T-cell (primary cell): ENCODE data around the gene PDP2. TPM values are rescaled to one million over a fixed set of nuclear protein-coding genes. Genes with fewer than 3 reads are reported as not detected.

ENCODE experiments used
- ATAC-seq, 4 experiments: fragments of 200-7000 bp in 3 of 4; fragments of 150-1000 bp in 1 of 4; cut with Tn5 transposase; replicated peaks in 1 of 4; 1 replicate in 3 of 4; 2 replicates in 1 of 4; pipeline ENCODE4 v1.10.0; 2021; ENCODE audit warnings: moderate library complexity in 3 of 4, mild to moderate bottlenecking in 2 of 4, moderate number of reproducible peaks in 1 of 4
- CTCF ChIA-PET, 2 donors: fragments of 300-600 bp; sonication (Branson Sonifier 250); formaldehyde crosslinking; loops; one replicate each; lab custom pipeline; 2022; ENCODE audit warnings: antibody characterized with exemption in 2 of 2; lab: Charles Lee
- POLR2A ChIA-PET, 2 donors: fragments of 300-600 bp; sonication (Branson Sonifier 250); formaldehyde crosslinking; loops; one replicate each; lab custom pipeline; 2022; ENCODE audit warnings: antibody characterized with exemption in 2 of 2; lab: Charles Lee
- DNase-seq, 35 experiments: peaks; one replicate each; pipeline versions ENCODE4 v3.0.0 to v3.0.0-alpha.2; 2013 to 2023
- H3K27ac ChIP-seq: one replicate; pipeline ENCODE4 v1.5.1; 2013; ENCODE audit warnings: low read length
- H3K27me3 ChIP-seq, 2 experiments: replicated peaks in 1 of 2; 1 replicate in 1 of 2; 2 replicates in 1 of 2; pipeline versions ENCODE4 v1.6.1 to v1.7.0; 2013; ENCODE audit warnings: low read length in 1 of 2, mixed read lengths in 1 of 2; ENCODE audit not compliant: control insufficient read depth in 2 of 2, insufficient read depth in 2 of 2; ENCODE audit errors: extremely low read depth in 1 of 2
- H3K36me3 ChIP-seq, 2 donors: 1 replicate in 1 of 2; 2 replicates in 1 of 2; pipeline versions ENCODE4 v1.6.1 to v1.7.0; 2013; ENCODE audit warnings: low read length in 1 of 2; ENCODE audit not compliant: control insufficient read depth in 2 of 2, insufficient read depth in 1 of 2; ENCODE audit errors: extremely low read depth in 1 of 2
- H3K4me1 ChIP-seq, 2 experiments: 1 replicate in 1 of 2; 2 replicates in 1 of 2; pipeline versions ENCODE4 v1.6.1 to v1.7.0; 2013; ENCODE audit warnings: low read length in 2 of 2, mixed read lengths in 1 of 2; ENCODE audit not compliant: insufficient read depth in 2 of 2, control insufficient read depth in 1 of 2; ENCODE audit errors: extremely low read depth in 1 of 2
- H3K4me3 ChIP-seq, 2 donors: 1 replicate in 1 of 2; 2 replicates in 1 of 2; pipeline versions ENCODE4 v1.5.1 to v1.7.0; 2013; ENCODE audit warnings: mild to moderate bottlenecking in 2 of 2, low read length in 1 of 2, moderate library complexity in 1 of 2; ENCODE audit not compliant: control insufficient read depth in 1 of 2; ENCODE audit errors: extremely low read depth in 1 of 2
- H3K9me3 ChIP-seq: 2 replicates; pipeline ENCODE4 v1.7.0; 2013
- H3K27ac Mint-ChIP-seq, 2 donors: one replicate each; pipeline ENCODE4 v1.8.0; 2020 to 2021; ENCODE audit warnings: mild to moderate bottlenecking in 2 of 2, mixed read lengths in 2 of 2
- H3K27me3 Mint-ChIP-seq, 2 donors: one replicate each; pipeline ENCODE4 v1.8.0; 2021 to 2022; ENCODE audit warnings: mixed read lengths in 2 of 2
- H3K36me3 Mint-ChIP-seq: one replicate; pipeline ENCODE4 v1.8.0; 2021; ENCODE audit warnings: mixed read lengths
- H3K4me1 Mint-ChIP-seq, 3 donors: one replicate each; pipeline ENCODE4 v1.8.0; 2020 to 2022; ENCODE audit warnings: mixed read lengths in 3 of 3, mild to moderate bottlenecking in 1 of 3
- H3K4me3 Mint-ChIP-seq, 3 donors: one replicate each; pipeline ENCODE4 v1.8.0; 2020 to 2022; ENCODE audit warnings: mild to moderate bottlenecking in 3 of 3, mixed read lengths in 3 of 3, moderate library complexity in 3 of 3
- H3K9me3 Mint-ChIP-seq, 3 donors: one replicate each; pipeline ENCODE4 v1.8.0; 2020 to 2022; ENCODE audit warnings: mixed read lengths in 3 of 3
- WGBS: methylation state at CpG from one replicate; pipeline ENCODE4 v1.1.5; 2013; ENCODE audit warnings: missing lambda C conversion rate; ENCODE audit not compliant: insufficient coverage; 5-methylcytosine and 5-hydroxymethylcytosine counted together
- total RNA-seq, 35 experiments: library from RNA in 6 of 35; stranded (reverse) in 6 of 35; fragments of 120-200 nt in 1 of 35; gene quantifications; one replicate each; pipeline versions ENCODE4 v1.2.1 to v1.2.4 and lab custom pipeline; 2013 to 2026

Gene PDP2
- total RNA-seq, 5 donors from 2014 or later (not counting 1 experiment from before 2014, with no cell fraction given): 7.1 to 16.5 (median 12.5) TPM

- no peak for ATAC-seq
- no peaks in the 10 kb centered on the region for H3K4me1 Mint-ChIP-seq
- no peak for DNase-seq
- H3K4me3 Mint-ChIP-seq: no peak overlapping the region
- no peaks in the 10 kb centered on the region for H3K27me3 Mint-ChIP-seq
- Histone ChIP-seq H3K9me3 (no peaks in the 10 kb centered on the region), H3K4me1 (no peaks in the 10 kb centered on the region), H3K36me3 (no peaks in the 10 kb centered on the region), H3K27me3 (no peaks in the 10 kb centered on the region), H3K4me3 (no peak overlapping the region), H3K27ac (no peak overlapping the region)
- no peaks in the 10 kb centered on the region for H3K36me3 Mint-ChIP-seq
- WGBS: 100% methylated on average over 1 of the region's 2 CpGs
- H3K9me3 Mint-ChIP-seq: no peaks in the 10 kb centered on the region
- ChIA-PET POLR2A (no interaction called here), CTCF (interaction anchor here in 1 of 2 donors (0.7 to 1.0 kb wide), 2 partner anchors 12 to 26 kb away, joined by 3 read pairs; partner anchors contain the start of gene NAE1)
- H3K27ac Mint-ChIP-seq: no peak overlapping the region
Observed at GRCh38 chr16:66856801-66857200, 23.5 kb upstream of the PDP2 start.

- no peak overlapping the region for H3K4me3 Mint-ChIP-seq
- H3K9me3 Mint-ChIP-seq: no peaks in the 10 kb centered on the region
- DNase-seq (no peak), ATAC-seq (no peak)
- ChIA-PET POLR2A (interaction anchor here in 1 of 2 donors (0.5 kb wide), 1 partner anchor 200 kb away, joined by 4 read pairs; no protein-coding TSS in a partner anchor), CTCF (interaction anchor here in 1 of 2 donors (1.0 kb wide), 1 partner anchor 27 kb away, joined by 3 read pairs; the partner anchor contains the start of gene NAE1)
- no peak overlapping the region for H3K27ac Mint-ChIP-seq
- no peaks in the 10 kb centered on the region for H3K36me3 ChIP-seq
- 75% methylated on average over 1 of the region's 6 CpGs for WGBS
- H3K27ac ChIP-seq: no peak overlapping the region
- no peak overlapping the region for H3K4me3 ChIP-seq
- no peaks in the 10 kb centered on the region for H3K9me3 ChIP-seq
- H3K27me3 ChIP-seq: no peaks in the 10 kb centered on the region
- no peaks in the 10 kb centered on the region for H3K36me3 Mint-ChIP-seq
- no peaks in the 10 kb centered on the region for H3K4me1 Mint-ChIP-seq
- H3K4me1 ChIP-seq: no peaks in the 10 kb centered on the region
- H3K27me3 Mint-ChIP-seq: no peaks in the 10 kb centered on the region
Observed at GRCh38 chr16:66857437-66857836, 22.9 kb upstream of the PDP2 start.

- Mint-ChIP-seq H3K36me3 (no peaks in the 10 kb centered on the region), H3K4me3 (no peak overlapping the region), H3K4me1 (no peaks in the 10 kb centered on the region), H3K9me3 (no peaks in the 10 kb centered on the region), H3K27me3 (no peaks in the 10 kb centered on the region), H3K27ac (no peak overlapping the region)
- ATAC-seq (no peak), DNase-seq (no peak)
- H3K27me3 ChIP-seq: no peaks in the 10 kb centered on the region
- no peaks in the 10 kb centered on the region for H3K36me3 ChIP-seq
- ChIA-PET POLR2A (no interaction called here), CTCF (no interaction called here)
- WGBS: 74% methylated on average over 3 of the region's 4 CpGs
- no peak overlapping the region for H3K4me3 ChIP-seq
- H3K9me3 ChIP-seq: no peaks in the 10 kb centered on the region
- H3K4me1 ChIP-seq: no peaks in the 10 kb centered on the region
- H3K27ac ChIP-seq: no peak overlapping the region
Observed at GRCh38 chr16:66858740-66859396, 21.4 kb upstream of the PDP2 start.

GRCh38 chr16:66859397-66860068 lies 20.8 kb upstream of the PDP2 start:
- no peaks in the 10 kb centered on the region for H3K27me3 ChIP-seq
- no peaks in the 10 kb centered on the region for H3K36me3 Mint-ChIP-seq
- ChIA-PET POLR2A (interaction anchor here in 1 of 2 donors (0.6 kb wide), 1 partner anchor 15 kb away, joined by 4 read pairs; no protein-coding TSS in a partner anchor), CTCF (no interaction called here)
- H3K27ac ChIP-seq: no peak overlapping the region
- ATAC-seq (no peak), DNase-seq (no peak)
- no peak overlapping the region for H3K4me3 ChIP-seq
- no peaks in the 10 kb centered on the region for H3K9me3 Mint-ChIP-seq
- H3K36me3 ChIP-seq: no peaks in the 10 kb centered on the region
- no peaks in the 10 kb centered on the region for H3K4me1 Mint-ChIP-seq
- WGBS: 87% methylated on average over 3 of the region's 3 CpGs
- no peaks in the 10 kb centered on the region for H3K9me3 ChIP-seq
- no peak overlapping the region for H3K27ac Mint-ChIP-seq
- H3K4me1 ChIP-seq: no peaks in the 10 kb centered on the region
- no peak overlapping the region for H3K4me3 Mint-ChIP-seq
- no peaks in the 10 kb centered on the region for H3K27me3 Mint-ChIP-seq

- H3K4me3 ChIP-seq: no peak overlapping the region
- H3K36me3 Mint-ChIP-seq: no peaks in the 10 kb centered on the region
- no peaks in the 10 kb centered on the region for H3K27me3 Mint-ChIP-seq
- no peaks in the 10 kb centered on the region for H3K4me1 Mint-ChIP-seq
- H3K4me3 Mint-ChIP-seq: no peak overlapping the region
- no peaks in the 10 kb centered on the region for H3K9me3 Mint-ChIP-seq
- H3K4me1 ChIP-seq: no peaks in the 10 kb centered on the region
- H3K36me3 ChIP-seq: no peaks in the 10 kb centered on the region
- DNase-seq (no peak), ATAC-seq (no peak)
- no peaks in the 10 kb centered on the region for H3K27me3 ChIP-seq
- no peak overlapping the region for H3K27ac Mint-ChIP-seq
- ChIA-PET CTCF (interaction anchor here in 1 of 2 donors (0.5 to 0.7 kb wide), 3 partner anchors 232 to 661 kb away, joined by 3 to 5 read pairs (median 4); no protein-coding TSS in a partner anchor), POLR2A (no interaction called here)
- WGBS: 90% methylated on average over 4 of the region's 8 CpGs
- H3K9me3 ChIP-seq: no peaks in the 10 kb centered on the region
- H3K27ac ChIP-seq: no peak overlapping the region
Observed at GRCh38 chr16:66862023-66862520, 18.2 kb upstream of the PDP2 start.

- no peak for DNase-seq
- CTCF ChIA-PET: no interaction called here
- Histone ChIP-seq H3K9me3 (no peaks in the 10 kb centered on the region), H3K36me3 (no peaks in the 10 kb centered on the region), H3K27ac (no peak overlapping the region), H3K4me3 (no peak overlapping the region), H3K27me3 (no peaks in the 10 kb centered on the region), H3K4me1 (peaks cover 0 to 5% of the 10 kb centered on the region in 2 experiments)
- no peaks in the 10 kb centered on the region for H3K36me3 Mint-ChIP-seq
- H3K4me3 Mint-ChIP-seq: no peak overlapping the region
- H3K27me3 Mint-ChIP-seq: no peaks in the 10 kb centered on the region
- peaks cover 2 to 7% (median 4%) of the 10 kb centered on the region in 3 donors for H3K4me1 Mint-ChIP-seq
- no peak overlapping the region for H3K27ac Mint-ChIP-seq
- POLR2A ChIA-PET: interaction anchor here in 1 of 2 donors (0.6 kb wide), 1 partner anchor 33 kb away, joined by 3 read pairs; the partner anchor contains the start of gene NAE1
- no peaks in the 10 kb centered on the region for H3K9me3 Mint-ChIP-seq
- no peak for ATAC-seq
Observed at GRCh38 chr16:66863707-66864106, 16.6 kb upstream of the PDP2 start.
